Measurements from ENCODE around the gene MARCHF7.

The MARCHF7 gene

DNA sequence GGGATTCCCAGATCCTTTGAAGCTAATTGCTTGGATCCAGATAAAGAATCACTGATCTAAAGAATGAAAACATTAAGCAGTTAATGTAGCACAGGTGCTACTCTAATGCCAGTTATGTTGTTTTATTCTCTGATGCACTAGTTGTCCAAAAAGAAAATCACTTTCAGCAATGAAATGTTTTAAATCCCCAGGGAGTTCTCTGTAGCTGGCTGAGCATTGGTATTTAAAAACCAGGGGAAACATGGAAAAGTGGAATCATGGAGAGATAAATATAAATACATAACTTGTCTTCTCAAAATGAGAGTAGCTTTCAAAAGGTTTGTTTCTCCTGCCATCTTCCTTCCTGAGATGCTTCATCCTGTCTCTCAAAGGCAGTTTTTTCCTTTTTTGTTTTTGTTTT lies 48.0 kb downstream of the MARCHF7 start:
- no peak overlapping the region for H3K27ac Mint-ChIP-seq
- no peaks in the 10 kb centered on the region for H3K9me3 Mint-ChIP-seq
- H3K4me1 Mint-ChIP-seq, result no peaks in the 10 kb centered on the region
- TF ChIP-seq CTCF (IDR thresholded peaks at IDR 0.05; ENCODE audit: unreplicated experiment in 3 of 3), result no peak
- H3K36me3 Mint-ChIP-seq (ENCODE audit: low read depth), result peaks cover 64% of the 10 kb centered on the region
- H3K4me3 Mint-ChIP-seq, result no peak overlapping the region
- H3K27me3 Mint-ChIP-seq (ENCODE audit: low read depth), result no peaks in the 10 kb centered on the region

GRCh38 chr2:159762075-159762474 lies 49.8 kb downstream of the MARCHF7 start:
- no peaks in the 10 kb centered on the region for H3K27me3 Mint-ChIP-seq (ENCODE audit: low read depth)

More at GRCh38 chr2:159762075-159762474, 49.8 kb downstream of the MARCHF7 start:
- Mint-ChIP-seq H3K27ac (no peak overlapping the region), H3K4me3 (no peak overlapping the region), H3K4me1 (no peaks in the 10 kb centered on the region), H3K9me3 (no peaks in the 10 kb centered on the region), H3K36me3 (ENCODE audit: low read depth) (peaks cover 76% of the 10 kb centered on the region)
- no peak for TF ChIP-seq CTCF (IDR thresholded peaks at IDR 0.05; ENCODE audit: unreplicated experiment in 3 of 3)

All from nephron (organoid).